SH-SY5Y (cell line): ENCODE measurements around the gene SSBP3.

Experiments
- GATA2 ChIP-seq: IDR thresholded peaks from 2 replicates; pipeline ENCODE4 v1.6.1; 2011; ENCODE audit warnings: mild to moderate bottlenecking, low read depth, low read length
- GATA3 ChIP-seq: IDR thresholded peaks from 2 replicates; pipeline ENCODE4 v1.6.1; 2011; ENCODE audit warnings: low read depth, mild to moderate bottlenecking, low read length, moderate library complexity

GRCh38 chr1:54375298-54375697 is 30.9 kb downstream of the SSBP3 start:
- TF ChIP-seq GATA2 (no peak), GATA3 (no peak)
